ENCODE measurements around the gene PNLIP.

PNLIP gene

DNA sequence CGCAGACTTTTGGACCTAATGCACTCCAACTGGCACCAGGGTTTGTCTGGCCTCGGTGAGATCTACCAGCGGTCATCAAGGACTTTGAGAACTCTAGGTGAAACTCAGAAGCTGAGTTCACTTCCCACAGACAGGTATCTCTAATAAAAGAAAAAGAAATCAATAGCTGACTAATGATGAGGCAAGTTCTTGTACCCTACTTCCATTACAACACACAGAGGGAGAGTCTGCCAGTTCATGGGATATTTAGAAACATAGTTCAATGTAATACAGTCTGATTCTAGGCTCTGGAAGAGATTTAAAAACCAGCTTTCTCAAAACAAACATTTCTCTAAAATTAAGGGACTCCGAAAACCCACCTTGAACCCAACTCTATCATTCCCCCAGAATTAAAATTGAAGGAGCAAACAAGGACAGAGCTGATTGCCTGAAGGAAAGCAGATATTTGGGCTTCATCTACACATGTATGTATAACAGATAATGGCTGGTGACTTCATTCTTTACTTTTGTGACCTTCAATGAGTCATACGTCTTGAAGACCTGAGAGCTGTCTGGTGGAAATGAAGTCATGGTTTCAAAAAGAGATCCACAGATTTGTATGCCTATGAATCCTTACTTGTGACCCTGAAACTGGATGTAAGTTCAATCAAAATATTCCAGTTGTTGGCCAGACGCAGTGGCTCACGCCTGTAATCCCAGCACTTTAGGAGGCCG lies 42.3 kb downstream of the PNLIP start:
- DNase-seq: no peak

DNA sequence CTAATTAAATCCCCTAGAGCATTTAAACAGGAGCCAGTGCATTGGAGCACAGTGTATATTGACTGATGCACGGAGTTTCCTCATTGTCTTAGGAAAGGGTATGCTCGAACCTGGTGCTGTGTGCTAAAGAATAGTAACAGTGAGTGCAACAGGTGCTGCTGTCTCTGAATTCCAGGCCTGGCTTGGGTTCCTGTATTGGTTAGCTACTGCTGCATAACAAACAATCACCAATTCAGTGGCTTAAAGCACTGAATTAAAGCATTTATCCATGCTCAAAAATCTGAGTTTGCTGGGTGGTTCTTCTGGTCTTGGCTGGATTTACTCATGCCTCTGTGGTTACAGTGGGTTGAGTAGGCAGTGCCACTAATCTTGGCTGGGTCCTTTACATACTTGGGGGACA lies 43.3 kb downstream of the PNLIP start:
- DNase-seq: no peak

DNA sequence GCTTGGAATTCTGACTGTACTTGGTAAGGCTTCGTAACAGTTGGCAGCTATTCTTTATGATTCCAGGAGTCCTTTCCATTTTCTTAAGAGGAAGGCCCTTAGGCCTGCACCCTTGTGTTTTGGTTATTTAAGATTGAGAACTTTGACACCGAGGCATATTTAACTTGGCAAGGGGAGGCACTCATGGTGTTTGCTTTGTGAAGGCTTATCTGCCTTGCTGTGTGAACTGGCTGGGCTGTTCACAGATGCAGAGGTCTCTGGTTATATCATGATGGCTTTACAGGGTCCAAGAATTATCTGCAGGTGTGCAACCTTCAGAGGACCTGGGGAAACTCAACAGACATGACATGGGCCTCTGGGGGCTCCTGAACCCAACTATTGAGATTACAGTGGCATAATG lies 44.2 kb downstream of the PNLIP start:
- DNase-seq: no peak

DNA sequence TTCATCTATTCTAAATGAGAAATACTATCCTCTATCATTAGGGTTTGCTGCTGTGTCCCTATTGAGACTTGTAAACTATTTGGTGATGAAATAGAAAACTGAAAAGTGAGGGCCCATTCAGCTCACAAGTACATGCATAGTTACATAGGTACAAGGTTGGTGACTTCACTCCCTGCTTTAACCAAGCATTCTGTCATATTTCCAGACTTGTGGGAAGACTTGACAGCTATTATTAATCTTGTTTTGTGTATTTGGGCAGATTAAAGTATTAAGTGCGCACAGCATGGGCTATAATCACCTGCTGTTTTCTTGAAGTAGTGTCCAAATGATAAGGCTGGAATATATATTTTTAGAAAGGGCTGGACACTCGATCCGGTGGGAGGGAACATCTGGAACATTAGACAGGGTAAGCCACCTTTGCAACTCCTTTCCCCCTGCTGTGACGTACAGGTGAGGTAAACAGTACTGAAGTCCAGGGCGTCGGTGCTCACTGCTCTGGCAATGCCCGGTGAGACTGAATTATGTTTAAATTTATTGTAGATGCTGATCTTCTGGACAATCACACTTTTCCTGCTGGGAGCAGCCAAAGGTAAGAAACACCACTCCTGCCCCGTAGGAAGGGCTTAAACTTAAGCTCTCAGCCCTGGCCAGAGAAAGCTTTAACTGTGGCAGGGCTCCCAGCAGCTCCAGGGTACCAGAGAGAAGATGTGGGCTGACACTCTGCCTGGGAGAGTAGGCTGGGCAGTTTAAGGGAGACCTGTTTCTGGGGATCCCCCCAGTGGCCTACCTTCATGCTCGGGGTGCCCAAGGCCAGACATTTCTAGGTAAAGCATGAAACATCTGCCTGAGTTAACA lies 45.1 kb downstream of the PNLIP start, which contains the start of gene PNLIPRP1:
Gene PNLIPRP1 (plus strand): TSS at position 370 of the 855 bp plus-strand sequence. CDS start 171 bp downstream, at position 541.
- DNase-seq: no peak

DNA sequence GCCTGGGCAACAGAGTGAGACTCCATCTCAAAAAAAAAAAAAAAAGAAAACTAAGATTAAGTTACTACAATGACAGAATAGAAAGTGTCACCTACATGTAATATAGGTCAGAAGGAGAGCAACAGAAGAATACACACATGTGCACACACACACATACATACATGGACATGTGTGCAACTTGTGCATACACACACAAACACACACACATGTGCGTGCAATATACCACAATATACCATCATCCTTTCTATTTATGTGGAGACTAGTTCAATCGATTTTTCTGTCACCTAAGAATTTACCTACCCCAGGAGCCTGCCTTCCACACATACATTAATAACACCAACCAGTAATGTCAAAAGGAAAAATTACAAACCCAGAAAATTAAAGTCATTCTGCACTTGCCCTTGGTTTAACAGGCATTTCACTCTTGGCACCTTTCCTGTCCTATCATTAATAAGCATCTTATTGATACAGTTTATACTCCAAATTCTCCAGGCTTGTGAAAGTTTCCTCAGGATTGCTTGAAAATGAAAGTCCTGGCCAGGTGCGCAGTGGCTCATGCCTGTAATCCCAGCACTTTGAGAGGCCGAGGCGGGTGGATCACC lies 47.5 kb downstream of the PNLIP start:
- DNase-seq: no peak

DNA sequence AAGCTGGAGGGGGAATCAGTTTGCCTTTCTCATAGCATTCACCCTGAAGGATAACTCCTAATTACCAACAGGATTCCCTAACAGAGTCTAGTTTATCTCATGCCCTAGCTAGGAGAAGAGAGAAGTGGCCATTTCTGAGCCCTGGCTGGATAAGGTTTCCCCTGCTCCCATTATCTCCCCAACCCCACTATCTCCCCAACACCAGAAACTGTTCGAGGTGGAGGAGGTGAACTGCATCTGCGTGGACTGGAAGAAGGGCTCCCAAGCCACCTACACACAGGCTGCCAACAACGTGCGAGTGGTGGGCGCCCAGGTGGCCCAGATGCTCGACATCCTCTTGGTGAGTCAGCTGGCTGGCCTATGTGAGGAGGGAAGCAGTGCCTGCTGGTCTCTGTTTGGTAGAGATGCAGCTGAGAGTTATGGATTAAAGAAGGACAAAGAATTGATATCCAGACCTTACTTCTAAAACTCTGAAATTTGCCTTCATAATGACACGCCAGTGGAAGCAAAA lies 48.8 kb downstream of the PNLIP start:
- no peak for DNase-seq

DNA sequence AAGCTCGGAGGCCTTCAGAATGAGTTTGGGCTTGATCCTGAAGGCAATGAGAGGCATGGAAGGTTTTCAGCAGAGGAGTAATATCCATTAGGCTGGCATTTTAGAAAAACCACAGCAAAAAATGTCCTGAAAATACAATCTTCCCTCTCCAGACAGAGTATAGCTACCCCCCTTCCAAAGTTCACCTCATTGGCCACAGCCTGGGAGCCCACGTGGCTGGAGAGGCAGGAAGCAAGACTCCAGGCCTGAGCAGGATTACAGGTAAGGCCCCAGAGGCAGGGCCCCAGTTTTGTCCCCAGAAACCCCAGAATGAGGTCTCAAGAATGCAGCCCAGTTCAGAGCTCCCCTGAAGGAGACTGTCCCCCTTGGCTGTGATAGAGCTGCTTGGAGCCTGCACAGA lies 50.3 kb downstream of the PNLIP start:
- no peak for DNase-seq

DNA sequence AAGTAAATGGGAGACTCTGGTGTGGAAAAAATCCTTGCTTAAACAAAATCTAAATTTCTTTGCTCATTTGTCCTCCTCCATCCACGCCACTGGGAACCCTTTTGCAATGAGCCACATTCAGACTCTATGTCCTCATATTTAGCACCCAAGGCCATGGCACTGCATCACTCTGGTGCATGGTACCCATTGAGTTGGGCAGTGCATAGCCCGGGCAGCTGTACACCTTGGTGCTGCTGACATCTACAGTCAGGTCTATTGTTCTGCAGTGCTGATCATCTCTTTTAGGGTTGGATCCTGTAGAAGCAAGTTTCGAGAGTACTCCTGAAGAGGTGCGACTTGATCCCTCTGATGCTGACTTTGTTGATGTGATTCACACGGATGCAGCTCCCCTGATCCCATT lies 51.8 kb downstream of the PNLIP start:
- no peak for DNase-seq

DNA sequence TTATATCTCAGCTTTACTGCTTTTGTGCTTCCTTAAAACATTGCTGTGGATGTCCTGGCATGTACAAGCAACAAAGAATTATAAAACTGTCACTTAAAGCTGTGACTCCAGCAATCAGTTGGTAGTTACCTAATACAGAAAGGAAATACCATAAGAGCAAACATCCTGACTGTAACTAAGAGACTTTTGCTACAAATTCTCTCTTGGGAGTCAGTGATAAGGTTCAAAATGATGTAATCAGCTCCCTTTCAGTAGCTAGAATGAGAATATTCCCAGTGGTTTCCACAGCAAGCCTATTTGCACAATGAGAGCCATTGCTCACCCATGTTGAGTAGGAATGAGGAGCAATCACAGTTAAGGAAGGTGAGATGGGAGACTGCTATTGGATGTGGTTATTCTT lies 52.6 kb downstream of the PNLIP start:
- DNase-seq: no peak

DNA sequence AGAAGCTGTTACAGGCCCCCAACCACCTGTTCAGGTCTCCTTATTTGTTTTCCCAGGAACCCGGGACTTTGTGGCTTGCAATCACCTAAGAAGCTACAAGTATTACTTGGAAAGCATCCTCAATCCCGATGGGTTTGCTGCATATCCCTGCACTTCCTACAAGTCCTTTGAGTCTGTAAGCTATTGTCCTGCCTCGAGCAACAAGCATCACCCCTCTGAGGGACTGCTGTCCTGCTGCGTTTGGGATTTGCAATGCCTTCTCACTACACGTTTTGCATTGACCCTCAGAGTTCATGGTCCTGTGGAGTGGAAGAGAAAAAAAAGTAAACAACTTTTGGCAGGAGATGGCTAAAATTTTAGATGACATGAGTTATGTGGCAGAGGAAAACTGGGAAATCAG lies 54.3 kb downstream of the PNLIP start:
- DNase-seq: no peak

DNA sequence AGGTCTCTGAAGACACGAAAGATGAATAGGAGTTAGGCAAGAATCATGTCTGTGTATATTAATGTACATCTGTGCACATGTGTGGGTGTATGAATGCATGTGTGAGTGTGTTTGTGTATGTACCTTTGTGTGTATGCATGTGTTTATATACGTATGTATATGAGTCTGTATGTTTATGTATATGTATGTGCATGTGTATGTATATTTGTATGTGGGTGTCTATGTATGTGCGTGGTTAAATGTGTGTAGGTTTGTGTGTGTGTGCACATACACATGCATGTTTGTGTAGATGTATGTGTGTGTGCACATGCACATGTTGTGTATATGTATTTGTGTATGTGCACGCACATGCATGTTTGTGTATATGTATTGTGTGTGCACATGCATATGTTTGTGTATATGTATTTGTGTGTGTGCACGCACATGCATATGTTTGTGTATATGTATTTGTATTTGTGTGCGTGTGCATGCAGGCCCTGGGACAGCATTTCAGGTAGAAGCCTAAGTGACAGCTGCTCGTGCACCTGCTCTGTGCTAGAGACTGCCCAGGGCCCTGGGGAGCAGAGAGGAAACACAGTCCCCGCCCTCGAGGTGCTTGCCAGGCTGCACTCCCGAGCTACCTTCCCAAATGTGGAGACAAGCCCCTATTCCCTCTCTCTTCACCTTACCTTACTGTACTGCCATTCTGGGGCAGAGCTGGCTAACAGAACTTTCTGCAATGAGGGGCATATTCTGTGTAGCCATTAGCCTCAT lies 57.1 kb downstream of the PNLIP start:
- no peak for DNase-seq

DNA sequence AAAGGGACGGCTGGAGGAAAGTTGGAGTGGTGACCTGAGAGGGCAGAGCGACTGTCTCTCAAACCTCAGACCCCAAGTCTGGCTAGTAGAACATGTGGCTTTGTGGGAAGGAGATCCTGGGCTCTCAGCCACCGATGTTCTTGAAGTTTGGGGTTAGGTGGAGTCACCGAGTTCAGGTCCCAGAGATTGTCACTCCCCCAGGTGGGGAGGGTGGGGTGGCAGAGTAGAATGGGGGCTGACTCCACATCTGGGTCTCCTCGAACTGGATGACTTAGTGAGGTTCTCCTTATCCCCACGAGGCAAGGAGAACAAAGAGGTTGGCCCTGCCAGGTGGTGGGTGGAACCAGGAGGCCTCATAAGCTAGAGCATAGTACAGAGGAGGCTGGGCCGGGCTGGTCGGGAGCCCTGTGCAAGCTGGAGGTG lies 60.3 kb downstream of the PNLIP start:
- no peak for DNase-seq

DNA sequence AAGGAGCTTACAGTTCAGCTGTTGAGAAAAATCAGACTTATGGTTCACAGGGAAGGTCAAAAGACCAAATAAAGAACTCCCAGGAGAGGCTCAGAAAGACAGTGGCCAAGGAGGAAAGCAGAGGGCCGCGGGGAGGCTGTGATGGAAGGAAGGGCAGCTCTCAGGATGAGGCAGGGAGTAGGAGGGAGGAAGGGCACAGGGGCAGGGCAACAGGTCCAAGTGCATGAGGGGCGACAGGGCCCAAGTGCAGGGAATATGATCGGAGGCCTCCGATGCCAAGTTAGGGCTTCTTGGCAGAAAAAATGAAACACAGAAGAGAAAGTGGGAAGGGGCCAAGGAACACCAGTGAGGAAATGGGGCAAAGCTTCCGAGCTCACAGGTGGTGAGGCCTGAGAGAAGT lies 61.6 kb downstream of the PNLIP start:
- DNase-seq: no peak

DNA sequence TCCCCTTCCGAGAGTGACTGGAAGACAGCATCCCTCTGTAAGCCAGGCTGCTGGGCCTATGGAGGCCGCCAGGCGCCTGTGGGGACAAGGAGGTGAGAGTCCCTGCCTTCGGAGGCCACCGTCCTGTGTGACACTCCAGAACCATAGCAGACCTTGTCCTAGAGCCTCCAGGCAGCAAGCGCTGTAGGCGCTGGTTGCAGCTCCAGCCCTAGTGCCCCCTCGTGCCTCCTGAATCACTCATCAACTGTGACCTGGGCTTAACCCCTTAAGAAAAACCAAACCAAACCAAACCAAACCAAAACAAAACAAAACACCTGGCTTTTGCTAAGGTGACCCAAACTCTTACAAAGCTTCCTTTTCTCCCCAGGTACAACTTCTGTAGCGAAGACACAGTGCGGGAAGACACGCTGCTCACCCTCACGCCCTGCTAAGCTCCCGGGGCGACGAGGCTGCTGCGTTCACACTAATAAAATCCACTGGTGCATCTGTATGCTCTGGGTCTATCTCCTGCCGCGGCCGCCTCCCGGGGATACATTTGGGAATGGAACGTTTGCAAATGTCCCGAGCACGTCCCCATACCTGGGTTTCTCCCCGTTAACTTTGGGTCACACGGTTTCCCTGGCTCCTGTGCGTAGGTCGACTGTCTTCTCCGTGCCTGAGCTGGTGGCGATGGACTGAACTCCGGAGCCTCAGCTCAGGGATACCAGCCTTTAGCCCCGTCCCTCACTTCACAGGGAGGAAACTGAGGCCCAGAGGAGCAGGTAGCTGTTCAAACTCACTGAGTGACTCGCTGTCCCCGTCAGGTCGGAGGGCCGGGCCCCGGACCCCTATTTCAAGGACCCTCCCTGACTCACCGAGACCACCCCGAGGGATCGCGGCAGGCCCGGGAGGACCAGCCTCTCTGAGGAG lies 63.2 kb downstream of the PNLIP start:
- no peak for DNase-seq

DNA sequence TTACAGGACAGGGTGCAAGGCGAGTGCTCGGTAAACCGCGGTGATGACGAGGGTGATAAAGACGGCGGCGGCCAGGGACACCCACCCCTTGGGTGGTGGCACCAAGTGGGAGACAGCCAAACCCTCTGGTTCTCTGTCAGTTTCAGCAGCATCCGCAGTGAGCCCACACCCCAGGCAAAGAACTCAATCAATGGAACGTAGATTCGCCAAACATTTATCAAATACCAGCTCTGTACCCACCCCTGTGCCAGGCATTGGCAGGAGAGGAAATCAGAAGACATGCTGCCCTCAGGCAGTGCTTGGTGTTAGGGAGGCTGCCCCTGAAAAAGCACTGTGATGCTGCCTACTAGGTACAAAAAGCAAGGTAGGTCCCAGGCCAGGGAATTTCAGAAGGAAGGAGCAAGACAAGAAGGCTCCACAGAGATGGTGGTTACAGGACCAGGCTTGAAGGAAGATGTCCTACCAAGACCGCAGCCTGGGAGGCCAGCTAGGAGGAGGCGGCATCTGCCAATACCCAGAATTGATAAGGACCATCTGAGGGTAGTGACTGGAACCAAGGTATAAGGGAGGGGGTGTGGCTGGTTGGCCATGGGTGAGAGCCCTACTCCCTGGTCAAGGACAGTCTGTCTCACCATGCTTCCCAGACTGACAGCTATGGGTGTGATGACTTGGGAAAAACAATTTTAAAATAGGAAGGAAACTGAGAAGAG lies 64.9 kb downstream of the PNLIP start:
- no peak for DNase-seq

DNA sequence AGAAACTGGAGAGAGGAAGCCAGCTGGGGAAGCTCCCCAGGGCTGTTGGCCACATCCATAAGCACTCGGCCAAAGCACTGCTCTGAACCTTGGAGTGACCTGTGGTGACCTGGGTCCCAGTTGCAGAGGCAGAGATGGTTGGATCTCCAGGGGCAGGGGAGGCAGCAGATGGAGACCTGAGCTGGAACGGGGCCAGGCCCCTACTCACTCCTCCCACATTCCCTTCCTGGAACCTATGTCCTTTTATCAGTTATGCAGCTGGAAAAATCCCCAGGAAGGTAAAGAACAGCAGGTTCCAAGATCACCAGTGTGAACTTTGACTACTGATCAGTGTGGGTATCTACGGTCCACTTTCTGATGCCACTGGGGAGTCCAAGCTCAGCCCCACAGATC lies 65.4 kb downstream of the PNLIP start:
- no peak for DNase-seq

DNA sequence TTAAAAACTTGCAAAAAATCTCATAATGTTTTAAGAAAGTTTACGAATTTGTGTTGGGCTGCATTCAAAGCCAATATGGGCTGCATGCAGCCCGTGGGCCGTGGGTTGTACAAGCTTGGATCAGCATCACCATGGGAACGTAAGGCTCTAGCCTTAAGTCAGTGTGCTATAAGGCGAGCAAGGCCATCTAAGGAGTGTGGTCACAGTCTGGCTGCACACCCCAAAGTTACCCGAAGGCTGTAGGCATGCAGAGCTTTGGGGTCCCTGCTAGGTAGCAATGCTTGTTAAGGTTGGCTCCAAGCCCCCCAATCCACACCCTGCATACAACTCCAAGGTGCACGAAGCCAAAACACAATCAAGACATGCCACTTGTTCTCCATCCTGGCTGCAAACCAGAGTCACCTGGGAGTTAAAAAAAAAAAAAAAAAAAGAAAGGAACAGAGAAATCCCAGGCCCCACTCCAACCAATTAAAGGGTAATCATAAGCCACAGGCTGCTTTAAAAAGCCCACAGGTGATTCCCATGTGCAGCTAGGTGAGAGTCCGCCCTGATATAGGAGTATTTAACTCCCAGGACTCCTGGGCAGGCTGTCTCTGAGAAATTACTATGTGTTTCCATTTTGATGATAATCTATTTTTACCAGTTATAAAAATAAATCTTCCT lies 66.5 kb downstream of the PNLIP start:
- no peak for DNase-seq

DNA sequence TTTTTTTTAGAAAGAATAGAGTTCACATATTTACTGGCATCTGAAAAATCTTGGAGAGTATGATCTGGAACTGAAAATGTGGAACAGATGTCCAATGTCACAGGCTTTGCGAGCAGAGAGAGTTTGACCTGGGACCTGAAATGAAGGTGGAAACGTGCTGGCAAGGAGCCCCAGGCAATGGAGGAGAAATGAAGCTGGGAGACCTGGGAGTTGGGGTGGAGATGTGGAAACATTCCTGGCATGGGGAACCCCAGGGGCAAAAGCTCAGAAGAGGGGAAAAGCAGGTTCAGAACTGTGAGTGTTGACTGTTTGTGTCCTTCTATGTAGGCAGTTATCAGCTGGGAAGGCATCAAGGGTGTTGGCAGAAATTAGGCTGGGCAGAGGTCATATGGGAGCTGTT lies 67.7 kb downstream of the PNLIP start:
- DNase-seq: no peak

DNA sequence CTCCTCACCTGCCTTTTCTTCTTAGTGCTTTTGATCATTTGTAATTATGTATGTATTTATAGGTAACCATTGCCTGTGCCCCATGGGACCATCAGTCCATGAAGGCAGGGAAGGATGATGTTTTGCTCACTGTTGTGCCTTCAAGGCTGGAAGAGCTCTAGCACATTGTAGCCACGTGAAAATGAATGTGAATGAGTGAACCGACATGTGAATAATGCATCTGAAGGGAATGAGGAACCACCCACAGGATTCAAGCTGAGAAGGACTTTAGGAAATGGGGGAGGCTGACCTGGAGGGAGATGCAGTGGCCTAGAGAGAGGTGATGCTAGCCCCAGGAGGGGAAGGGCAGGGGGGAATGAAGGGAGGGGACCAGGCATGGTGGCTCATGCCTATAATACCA lies 69.1 kb downstream of the PNLIP start:
- DNase-seq: no peak

DNA sequence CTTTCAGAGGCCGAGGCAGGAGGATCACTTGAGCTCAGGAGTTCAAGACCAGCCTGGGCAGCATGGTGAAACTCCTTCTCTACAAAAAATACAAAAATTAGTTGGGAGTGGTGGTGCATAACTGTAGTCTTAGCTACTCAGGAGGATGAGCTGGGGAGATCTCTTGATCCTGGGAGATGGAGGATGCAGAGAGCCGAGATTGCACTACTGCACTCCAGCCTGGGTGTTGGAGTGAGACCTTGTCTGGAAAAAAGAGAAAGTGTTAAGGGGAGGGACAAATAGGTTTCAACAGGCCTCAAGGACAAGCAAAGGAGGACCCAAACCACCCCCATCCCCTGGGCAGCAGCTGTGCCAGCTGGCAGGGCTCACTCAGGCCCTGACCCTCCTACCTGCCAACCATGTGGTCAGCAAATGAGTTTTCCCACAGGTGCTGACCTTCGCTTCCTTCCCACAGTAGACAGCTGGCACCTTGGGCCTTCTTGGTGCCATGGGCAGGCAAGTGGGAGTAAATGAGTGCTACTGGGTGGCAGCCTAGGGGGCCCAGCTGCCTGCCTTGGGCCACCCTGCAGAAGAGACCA lies 69.6 kb downstream of the PNLIP start:
- DNase-seq: no peak

Measured in stimulated activated naive CD4-positive, alpha-beta T cell (primary cell).